GM12891 (cell line): ENCODE measurements around the gene HPS6.
A peak's percentile ranks its signal among the peaks of the same experiment; 100 is the strongest.

Experiments
- DNase-seq: peaks from one replicate; pipeline ENCODE4 v3.0.0; 2011; ENCODE audit warnings: low spot score; ENCODE audit not compliant: insufficient read length
- FAIRE-seq: peaks from 2 replicates; lab custom pipeline; 2011; peaks lifted over from hg19 to GRCh38; lab: Jason Lieb, UNC
- PAX5 ChIP-seq: IDR thresholded peaks from 2 replicates; pipeline ENCODE4 v1.6.1; 2011; ENCODE audit warnings: low read length, moderate library complexity, mild to moderate bottlenecking; ENCODE audit not compliant: insufficient read depth, severe bottlenecking
- POLR2A ChIP-seq: IDR thresholded peaks from 2 replicates; pipeline ENCODE4 v1.6.1; 2011; ENCODE audit warnings: low read depth, low read length, control low read depth
- POLR2AphosphoS5 ChIP-seq: IDR thresholded peaks from 2 replicates; pipeline ENCODE4 v1.6.1; 2011; ENCODE audit warnings: low read depth, low read length, control low read depth
- POU2F2 ChIP-seq: IDR thresholded peaks from 2 replicates; pipeline ENCODE4 v1.6.1; 2011; ENCODE audit warnings: low read depth, mild to moderate bottlenecking, control low read depth, low read length, moderate library complexity
- SPI1 ChIP-seq: IDR thresholded peaks from 2 replicates; pipeline ENCODE4 v1.6.1; 2011; ENCODE audit warnings: low read depth, low read length, control low read depth
- TAF1 ChIP-seq: IDR thresholded peaks from 2 replicates; pipeline ENCODE4 v1.6.1; 2011; ENCODE audit warnings: low read depth, low read length, control low read depth

HPS6 gene

GRCh38 chr10:102067091-102067916 is 2.2 kb downstream of the HPS6 start:
- no peak for FAIRE-seq

GRCh38 chr10:102068216-102068615 is 3.1 kb downstream of the HPS6 start:
- TF ChIP-seq PAX5, result no peak
- no peak for TF ChIP-seq TAF1
- no peak for TF ChIP-seq SPI1
- no peak for TF ChIP-seq POLR2AphosphoS5
- TF ChIP-seq POU2F2, result no peak
- TF ChIP-seq POLR2A, result no peak
- no peak for DNase-seq
- no peak for FAIRE-seq

More at GRCh38 chr10:102067091-102067916, 2.2 kb downstream of the HPS6 start:
- TF ChIP-seq TAF1 (no peak), POU2F2 (no peak), POLR2AphosphoS5 (no peak), SPI1 (no peak), PAX5 (no peak)
- no peak for DNase-seq

- TF ChIP-seq SPI1 (no peak), POLR2A (0 out of 2 replicates have a peak, but pooled peaks have one; percentile 4), POU2F2 (no peak), TAF1 (no peak), PAX5 (no peak)
- no peak for FAIRE-seq
- no peak for DNase-seq
Measured at GRCh38 chr10:102069071-102069470, 3.9 kb downstream of the HPS6 start.

GRCh38 chr10:102072673-102073527 is 7.8 kb downstream of the HPS6 start:
- TF ChIP-seq TAF1, result no peak
- no peak for TF ChIP-seq POLR2AphosphoS5
- TF ChIP-seq POLR2A, result no peak
- TF ChIP-seq PAX5, result no peak
- TF ChIP-seq SPI1, result no peak
- TF ChIP-seq POU2F2, result no peak
- peak; percentile 96 for FAIRE-seq
- DNase-seq, result peak; percentile 60

- FAIRE-seq (no peak), DNase-seq (no peak)
- TF ChIP-seq TAF1 (no peak), POLR2AphosphoS5 (no peak), POLR2A (no peak), POU2F2 (no peak), SPI1 (no peak), PAX5 (no peak)
Measured at GRCh38 chr10:102083541-102083940, 18.4 kb downstream of the HPS6 start.

- DNase-seq (no peak), FAIRE-seq (no peak)
- TF ChIP-seq TAF1 (no peak), POLR2A (no peak), PAX5 (no peak), POU2F2 (no peak), POLR2AphosphoS5 (no peak), SPI1 (no peak)
Measured at GRCh38 chr10:102085336-102085735, 20.2 kb downstream of the HPS6 start.

- FAIRE-seq (no peak), DNase-seq (no peak)
- TF ChIP-seq SPI1 (no peak), POLR2AphosphoS5 (no peak), PAX5 (no peak), POU2F2 (no peak), TAF1 (no peak), POLR2A (no peak)
Measured at GRCh38 chr10:102086196-102086595, 21.0 kb downstream of the HPS6 start.

- DNase-seq (no peak), FAIRE-seq (no peak)
- TF ChIP-seq TAF1 (no peak), SPI1 (no peak), POLR2A (no peak), POLR2AphosphoS5 (no peak), PAX5 (no peak), POU2F2 (no peak)
Measured at GRCh38 chr10:102090772-102091171, 25.6 kb downstream of the HPS6 start.

- no peak for TF ChIP-seq POU2F2
- no peak for TF ChIP-seq POLR2A
- TF ChIP-seq TAF1, result no peak
- no peak for TF ChIP-seq PAX5
- TF ChIP-seq SPI1, result no peak
- TF ChIP-seq POLR2AphosphoS5, result no peak
- FAIRE-seq (no peak), DNase-seq (no peak)
Measured at GRCh38 chr10:102096449-102096848, 31.3 kb downstream of the HPS6 start.

- FAIRE-seq (no peak), DNase-seq (no peak)
- TF ChIP-seq POU2F2 (no peak), POLR2AphosphoS5 (no peak), SPI1 (no peak), PAX5 (no peak), POLR2A (no peak), TAF1 (no peak)
Measured at GRCh38 chr10:102101152-102101551, 36.0 kb downstream of the HPS6 start.

GRCh38 chr10:102102421-102102820 is 37.3 kb downstream of the HPS6 start:
- TF ChIP-seq POU2F2 (no peak), POLR2AphosphoS5 (no peak), PAX5 (no peak), POLR2A (no peak), TAF1 (no peak), SPI1 (no peak)
- FAIRE-seq (no peak), DNase-seq (no peak)
